Muscle layer of colon (tissue), 2 donors: ENCODE data around the gene TMEM259.

ENCODE experiments used
- H3K27ac ChIP-seq: one replicate; pipeline ENCODE4 v1.7.0; 2013; ENCODE audit warnings: low read depth, mild to moderate bottlenecking, low read length, moderate library complexity
- H3K27me3 ChIP-seq, 2 donors: one replicate each; pipeline ENCODE4 v1.7.0; 2013; ENCODE audit warnings: low read length in 2 of 2, mild to moderate bottlenecking in 2 of 2; ENCODE audit not compliant: insufficient read depth in 2 of 2, control insufficient read depth in 1 of 2
- H3K36me3 ChIP-seq: one replicate; pipeline ENCODE4 v1.7.0; 2013; ENCODE audit warnings: mild to moderate bottlenecking, low read length; ENCODE audit not compliant: insufficient read depth
- H3K4me1 ChIP-seq: one replicate; pipeline ENCODE4 v1.7.0; 2013; ENCODE audit warnings: mild to moderate bottlenecking, low read length; ENCODE audit not compliant: insufficient read depth
- H3K4me3 ChIP-seq, 2 donors: one replicate each; pipeline ENCODE4 v1.7.0; 2013; ENCODE audit warnings: low read length in 2 of 2, low read depth in 1 of 2, mild to moderate bottlenecking in 1 of 2, moderate library complexity in 1 of 2
- H3K9ac ChIP-seq: one replicate; pipeline ENCODE4 v1.7.0; 2013; ENCODE audit warnings: low read length
- H3K9me3 ChIP-seq: one replicate; pipeline ENCODE4 v1.7.0; 2013; ENCODE audit warnings: mild to moderate bottlenecking, low read length
- donor health status: abdominal sarcoma.
- donor health status: Adenocarcinoma of cecum.

Gene TMEM259

GRCh38 chr19:1020868-1021425 is at the start of gene TMEM259:
Gene TMEM259, minus strand, starts transcription at chr19:1021123. Its CDS starts 127 bp downstream, at chr19:1020996.
- peak within 1 kb of the TSS; percentile 84 for H3K27ac ChIP-seq
- H3K9me3 ChIP-seq: no peaks in the 10 kb centered on the region
- H3K4me3 ChIP-seq: peak within 1 kb of the TSS; percentile 59 to 81
- H3K4me1 ChIP-seq: peaks cover 44% of the 10 kb centered on the region
- no peaks in the 10 kb centered on the region for H3K36me3 ChIP-seq
- no peaks in the 10 kb centered on the region for H3K27me3 ChIP-seq
- peak within 1 kb of the TSS; percentile 75 for H3K9ac ChIP-seq

- no peak overlapping the region for H3K9ac ChIP-seq
- H3K4me3 ChIP-seq: no peak overlapping the region
- no peaks in the 10 kb centered on the region for H3K36me3 ChIP-seq
- H3K9me3 ChIP-seq: no peaks in the 10 kb centered on the region
- no peak overlapping the region for H3K27ac ChIP-seq
- H3K27me3 ChIP-seq: peaks cover 34 to 71% of the 10 kb centered on the region in 2 donors
- peaks cover 4% of the 10 kb centered on the region for H3K4me1 ChIP-seq
Observed at GRCh38 chr19:1070576-1070930, 49.6 kb upstream of the TMEM259 start.

DNA sequence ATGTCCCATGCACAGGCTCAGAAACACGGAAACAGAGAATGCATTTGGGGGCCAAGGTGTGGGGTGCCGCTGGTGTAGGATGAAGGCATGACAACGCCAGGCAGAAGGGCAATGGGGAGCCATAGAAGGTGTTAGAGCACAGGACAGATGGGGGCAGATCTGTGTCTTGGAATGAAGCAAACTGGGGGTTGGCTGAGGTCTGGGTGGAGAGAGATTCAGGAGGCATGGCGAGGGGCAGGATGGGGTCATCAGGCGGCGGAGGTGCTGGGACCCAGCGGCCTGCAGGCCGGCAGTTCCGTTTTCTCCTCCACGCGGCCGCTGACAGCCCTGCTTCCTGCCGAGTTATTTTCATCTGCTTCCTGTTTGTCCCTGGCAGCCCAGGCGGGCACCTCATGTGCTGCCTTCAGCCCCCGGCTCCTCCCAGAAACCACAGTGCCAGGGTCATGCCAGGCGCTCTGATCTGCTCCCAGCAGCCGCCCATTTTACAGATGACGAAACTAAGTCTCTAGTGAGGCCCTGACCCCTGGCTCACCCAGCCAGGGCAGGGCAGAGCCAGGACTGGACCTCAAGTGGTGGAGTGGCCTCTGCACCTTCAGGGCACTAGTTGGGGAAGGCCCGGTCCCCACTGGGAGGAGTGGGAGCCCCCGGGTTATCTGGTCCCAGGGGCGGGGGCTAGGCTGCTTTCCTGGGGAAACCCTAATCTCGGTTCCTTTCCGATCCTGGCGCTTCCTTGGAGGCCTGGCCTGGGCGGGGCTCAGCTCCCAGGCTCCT is 48.3 kb upstream of the TMEM259 start:
- Histone ChIP-seq H3K9ac (no peak overlapping the region), H3K4me1 (peaks cover 4% of the 10 kb centered on the region), H3K27ac (no peak overlapping the region), H3K4me3 (no peak overlapping the region), H3K27me3 (peaks cover 39 to 85% of the 10 kb centered on the region in 2 donors), H3K36me3 (no peaks in the 10 kb centered on the region), H3K9me3 (no peaks in the 10 kb centered on the region)

DNA sequence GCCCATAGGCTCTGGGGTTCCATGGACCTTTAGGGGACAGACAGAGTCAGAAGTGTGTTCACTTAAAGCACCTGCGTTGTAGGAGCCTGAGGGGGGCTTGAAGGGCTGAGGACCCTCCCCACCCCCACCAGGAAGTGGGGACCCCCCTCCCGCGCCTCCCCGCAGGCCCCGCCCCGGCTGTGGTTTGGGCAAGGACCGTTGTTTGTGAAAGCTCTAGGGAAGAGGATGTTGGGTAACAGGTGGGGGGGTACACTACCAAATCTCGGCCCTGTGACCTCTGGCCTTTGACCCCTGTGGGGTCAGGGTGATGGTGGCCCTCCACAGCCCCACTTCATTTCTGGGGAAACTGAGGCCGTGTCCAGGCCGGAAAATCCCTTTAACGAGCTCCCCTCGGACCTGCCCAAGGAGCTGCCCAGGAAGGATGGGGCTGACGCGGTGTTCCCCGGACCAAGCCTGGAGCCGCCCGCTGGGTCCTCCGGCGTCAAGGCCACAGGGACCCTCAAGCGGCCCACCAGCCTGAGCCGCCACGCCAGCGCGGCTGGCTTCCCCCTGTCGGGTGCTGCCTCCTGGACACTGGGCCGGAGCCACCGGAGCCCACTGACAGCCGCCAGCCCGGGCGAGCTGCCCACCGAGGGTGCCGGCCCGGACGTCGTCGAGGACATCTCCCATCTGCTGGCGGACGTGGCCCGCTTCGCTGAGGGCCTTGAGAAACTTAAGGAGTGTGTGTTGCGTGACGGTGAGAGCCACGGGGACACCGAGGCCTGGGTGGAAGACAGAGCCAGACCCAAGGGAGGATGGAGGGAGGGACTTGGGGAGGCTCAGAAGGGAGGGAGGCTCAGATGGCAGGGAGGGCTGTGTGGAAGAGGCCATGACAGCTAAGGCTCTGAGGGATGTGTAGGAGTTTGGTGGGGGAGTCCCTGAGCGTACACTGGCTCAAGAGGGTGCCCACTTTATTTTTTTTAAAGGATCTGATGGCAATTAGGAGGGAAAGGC is 47.4 kb upstream of the TMEM259 start:
- Histone ChIP-seq H3K9ac (no peak overlapping the region), H3K36me3 (no peaks in the 10 kb centered on the region), H3K4me1 (peaks cover 4% of the 10 kb centered on the region), H3K9me3 (no peaks in the 10 kb centered on the region), H3K27me3 (peaks cover 39 to 93% of the 10 kb centered on the region in 2 donors), H3K4me3 (no peak overlapping the region), H3K27ac (peak overlapping the region; percentile 34)

DNA sequence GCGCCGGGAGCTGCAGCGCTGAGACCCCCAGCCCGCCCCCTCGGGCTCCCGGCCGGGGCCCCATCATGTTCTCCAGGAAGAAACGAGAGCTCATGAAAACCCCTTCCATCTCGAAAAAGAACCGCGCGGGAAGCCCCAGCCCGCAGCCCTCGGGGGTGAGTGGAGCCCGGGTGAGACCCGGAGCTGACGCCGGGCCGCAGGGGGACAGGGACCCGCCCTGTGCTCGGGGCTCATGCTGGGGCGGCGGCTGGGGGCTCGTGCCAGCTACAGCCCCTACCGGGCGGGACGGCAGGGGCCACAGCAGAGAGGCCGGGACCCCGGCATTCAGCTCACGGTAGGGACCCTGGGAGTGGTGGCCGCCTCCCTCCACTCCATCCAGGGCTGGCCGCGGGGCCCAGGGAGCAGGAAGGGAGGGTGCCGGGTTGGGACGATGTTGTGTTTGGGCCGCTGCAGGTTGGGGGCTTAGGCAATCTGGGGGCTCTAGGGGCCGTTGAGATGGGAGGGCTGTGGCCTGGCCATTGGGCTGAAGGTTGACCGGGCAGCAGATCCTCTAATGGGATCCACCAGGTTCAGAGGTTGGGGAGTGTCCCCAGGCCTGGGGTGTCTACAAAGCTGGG is 46.5 kb upstream of the TMEM259 start:
- Histone ChIP-seq H3K4me1 (peaks cover 4% of the 10 kb centered on the region), H3K27me3 (peaks cover 39 to 90% of the 10 kb centered on the region in 2 donors), H3K9me3 (no peaks in the 10 kb centered on the region), H3K36me3 (no peaks in the 10 kb centered on the region), H3K4me3 (peak overlapping the region in 1 of 2 donors; percentile 7), H3K9ac (no peak overlapping the region), H3K27ac (no peak overlapping the region)

GRCh38 chr19:1066748-1067340 is 45.9 kb upstream of the TMEM259 start, which contains the start of gene ARHGAP45:
Gene ARHGAP45, plus strand, starts transcription at chr19:1067167. Its CDS starts 239 bp downstream, at chr19:1067406.
- Histone ChIP-seq H3K36me3 (no peaks in the 10 kb centered on the region), H3K9ac (no peak within 1 kb of the TSS), H3K4me1 (peaks cover 4% of the 10 kb centered on the region), H3K9me3 (no peaks in the 10 kb centered on the region), H3K27ac (no peak within 1 kb of the TSS), H3K4me3 (peak within 1 kb of the TSS in 1 of 2 donors; percentile 7), H3K27me3 (peaks cover 39 to 84% of the 10 kb centered on the region in 2 donors)

- no peaks in the 10 kb centered on the region for H3K9me3 ChIP-seq
- H3K27me3 ChIP-seq: peaks cover 39 to 79% of the 10 kb centered on the region in 2 donors
- H3K4me3 ChIP-seq: no peak overlapping the region
- no peak overlapping the region for H3K9ac ChIP-seq
- no peaks in the 10 kb centered on the region for H3K36me3 ChIP-seq
- no peaks in the 10 kb centered on the region for H3K4me1 ChIP-seq
- no peak overlapping the region for H3K27ac ChIP-seq
Observed at GRCh38 chr19:1066251-1066747, 45.4 kb upstream of the TMEM259 start.

DNA sequence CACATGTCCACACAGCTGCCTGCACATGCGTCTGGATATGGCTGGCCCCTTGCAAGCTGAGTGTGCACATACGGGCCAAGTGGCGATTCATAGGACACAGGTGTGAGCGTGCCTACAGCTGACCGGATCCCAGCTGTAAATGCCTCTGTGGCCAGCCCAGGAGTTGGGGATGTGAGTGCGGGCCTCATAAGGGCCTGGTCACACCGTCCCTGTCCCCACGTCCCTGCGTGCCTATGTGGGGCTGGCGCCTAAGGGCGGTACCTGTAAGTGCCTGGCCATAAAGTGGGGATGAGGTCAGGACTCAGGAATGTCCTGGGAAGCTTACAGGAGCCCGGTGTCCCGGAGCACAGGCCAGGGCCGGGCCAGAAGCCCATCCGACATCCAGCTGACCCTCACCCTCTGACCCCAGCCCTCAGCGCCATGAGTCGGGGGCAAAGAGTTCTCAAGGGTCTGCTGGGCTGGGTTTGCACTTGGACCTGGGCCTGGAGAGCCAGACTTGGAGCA is 44.7 kb upstream of the TMEM259 start:
- Histone ChIP-seq H3K4me3 (no peak overlapping the region), H3K36me3 (no peaks in the 10 kb centered on the region), H3K9me3 (no peaks in the 10 kb centered on the region), H3K27me3 (peaks cover 36 to 74% of the 10 kb centered on the region in 2 donors), H3K4me1 (no peaks in the 10 kb centered on the region), H3K27ac (no peak overlapping the region), H3K9ac (no peak overlapping the region)

DNA sequence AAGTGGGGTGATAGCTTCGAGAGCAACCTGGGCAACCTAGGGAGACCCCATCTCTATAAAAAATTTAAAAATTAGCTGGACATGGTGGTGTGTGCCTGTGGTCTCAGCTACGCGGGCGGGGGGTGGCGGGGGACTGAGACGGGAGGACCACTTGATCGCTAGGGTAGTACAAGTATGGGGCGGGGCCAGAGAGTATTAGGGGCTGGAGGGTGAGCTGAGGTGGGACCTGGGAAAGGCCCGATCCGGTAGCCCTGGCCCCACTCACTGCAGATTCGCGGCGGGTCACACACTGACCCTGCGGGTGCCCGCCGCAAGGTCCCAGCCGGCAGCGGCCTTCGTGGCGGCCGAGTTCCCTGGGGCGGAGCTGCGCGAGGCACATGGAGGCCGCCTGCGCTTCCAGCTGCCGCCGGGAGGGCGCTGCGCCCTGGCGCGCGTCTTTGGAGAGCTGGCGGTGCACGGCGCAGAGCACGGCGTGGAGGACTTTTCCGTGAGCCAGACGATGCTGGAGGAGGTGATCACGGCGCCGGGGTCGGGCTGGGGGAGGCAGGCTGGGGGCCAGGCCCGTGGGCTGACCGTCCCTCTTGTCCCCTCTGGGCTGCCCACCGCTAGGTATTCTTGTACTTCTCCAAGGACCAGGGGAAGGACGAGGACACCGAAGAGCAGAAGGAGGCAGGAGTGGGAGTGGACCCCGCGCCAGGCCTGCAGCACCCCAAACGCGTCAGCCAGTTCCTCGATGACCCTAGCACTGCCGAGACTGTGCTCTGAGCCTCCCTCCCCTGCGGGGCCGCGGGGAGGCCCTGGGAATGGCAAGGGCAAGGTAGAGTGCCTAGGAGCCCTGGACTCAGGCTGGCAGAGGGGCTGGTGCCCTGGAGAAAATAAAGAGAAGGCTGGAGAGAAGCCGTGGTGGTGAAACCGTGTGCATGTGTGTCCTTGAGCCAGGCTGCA is 44.0 kb upstream of the TMEM259 start:
- Histone ChIP-seq H3K27ac (no peak overlapping the region), H3K4me3 (no peak overlapping the region), H3K9me3 (no peaks in the 10 kb centered on the region), H3K9ac (no peak overlapping the region), H3K27me3 (peaks cover 33 to 66% of the 10 kb centered on the region in 2 donors), H3K36me3 (no peaks in the 10 kb centered on the region), H3K4me1 (no peaks in the 10 kb centered on the region)
